Posterior vena cava (tissue), 2 donors: Measurements from ENCODE around the gene CPNE7. TPM values are rescaled to one million over a fixed set of nuclear protein-coding genes. Genes with fewer than 3 reads are reported as not detected.
"Not testable (repeated sequence)": the region's sequence is repeated elsewhere in the genome, so short reads cannot be mapped to it uniquely, and the experiment has no call there.

ENCODE experiments used
- DNase-seq: peaks from one replicate; pipeline ENCODE4 v3.0.0-alpha.2; 2020; ENCODE audit warnings: low spot score
- intact Hi-C, 2 donors: fragments of 100-400 bp; cut with DNase I; formaldehyde crosslinking; loops; one replicate each; pipeline versions ENCODE4 v1.14.1 to v1.14.2; 2022 to 2023
- total RNA-seq, 2 donors: library from RNA; stranded (reverse); fragmentation: NEBNext Ultra II Directional; extraction: Animal tissue kit (Norgen Biotek cat#: 25700); gene quantifications; one replicate each; pipeline ENCODE4 v1.2.1, GENCODE V29; 2021
- donor health status: DM: yes; HTN: yes; CAD: no.
- donor health status: DM: yes; HTN: yes; CAD: no.

CPNE7 gene
- total RNA-seq, 2 donors from 2014 or later: 0.71 TPM; not detected in 1

GRCh38 chr16:89577055-89577759 is 1.6 kb downstream of the CPNE7 start:
- no peak for DNase-seq
- intact Hi-C loops: loop anchor here (2.0 to 10.0 kb wide), 3 partner anchors 24 to 68 kb away; no protein-coding TSS in a partner anchor

GRCh38 chr16:89579351-89579750 is 3.8 kb downstream of the CPNE7 start:
- intact Hi-C loops: loop anchor here (5.0 to 10.0 kb wide), 2 partner anchors 63 to 65 kb away; no protein-coding TSS in a partner anchor

GRCh38 chr16:89581045-89581695 is 5.6 kb downstream of the CPNE7 start:
- DNase-seq: no peak
- intact Hi-C loops: no loop called here

More at GRCh38 chr16:89579351-89579750, 3.8 kb downstream of the CPNE7 start:
- no peak for DNase-seq

GRCh38 chr16:89581861-89582563 is 6.5 kb downstream of the CPNE7 start:
- DNase-seq: no peak
- intact Hi-C loops: no loop called here

- no peak for DNase-seq
- intact Hi-C loops: no loop called here
Measured at GRCh38 chr16:89582614-89583196, 7.1 kb downstream of the CPNE7 start.

- intact Hi-C loops: no loop called here
Measured at GRCh38 chr16:89583197-89583894, 7.8 kb downstream of the CPNE7 start.

GRCh38 chr16:89583895-89584644 is 8.5 kb downstream of the CPNE7 start:
- no peak for DNase-seq
- intact Hi-C loops: no loop called here

More at GRCh38 chr16:89583197-89583894, 7.8 kb downstream of the CPNE7 start:
- no peak for DNase-seq

- intact Hi-C loops: no loop called here
- no peak for DNase-seq
Measured at GRCh38 chr16:89584768-89585549, 9.4 kb downstream of the CPNE7 start.

- intact Hi-C loops: no loop called here
- no peak for DNase-seq
Measured at GRCh38 chr16:89586218-89586617, 10.7 kb downstream of the CPNE7 start.

- intact Hi-C loops: no loop called here
- no peak for DNase-seq
Measured at GRCh38 chr16:89586853-89587252, 11.3 kb downstream of the CPNE7 start.

- intact Hi-C loops: not testable (repeated sequence)
Measured at GRCh38 chr16:89587676-89588075, 12.1 kb downstream of the CPNE7 start.

GRCh38 chr16:89588413-89589109 is 13.0 kb downstream of the CPNE7 start:
- intact Hi-C loops: no loop called here

More at GRCh38 chr16:89587676-89588075, 12.1 kb downstream of the CPNE7 start:
- DNase-seq: not testable (repeated sequence)

GRCh38 chr16:89589241-89589926 is 13.8 kb downstream of the CPNE7 start:
- no peak for DNase-seq
- intact Hi-C loops: no loop called here

More at GRCh38 chr16:89588413-89589109, 13.0 kb downstream of the CPNE7 start:
- no peak for DNase-seq

- intact Hi-C loops: no loop called here
- DNase-seq: no peak
Measured at GRCh38 chr16:89593841-89594240, 18.3 kb downstream of the CPNE7 start.

GRCh38 chr16:89595330-89596060 is 19.9 kb downstream of the CPNE7 start:
- intact Hi-C loops: no loop called here
- no peak for DNase-seq
